ENCODE data around the gene NAAA.

The NAAA gene

GRCh38 chr4:75940692-75941253 is at the start of gene NAAA:
Gene NAAA (minus strand): TSS chr4:75941013. CDS start chr4:75940949, 64 bp downstream.
- Histone ChIP-seq H3K79me2 (ENCODE audit: insufficient read depth, low read length) (no peaks in the 10 kb centered on the region; the same call in 1 of the 2 replicates), H3K4me2 (ENCODE audit: insufficient read depth, low read length) (peak within 1 kb of the TSS; percentile 98), H2AFZ (ENCODE audit: low read depth, low read length) (peak within 1 kb of the TSS; percentile 86), H3K36me3 (ENCODE audit: insufficient read depth, low read length) (peaks cover 10% of the 10 kb centered on the region), H3K4me3 (ENCODE audit: low read depth in 1 of 2, low read length in 2 of 2) (peak within 1 kb of the TSS; percentile 88 to 97), H3K9me3 (ENCODE audit: insufficient read depth, low read length, severe bottlenecking) (no peaks in the 10 kb centered on the region), H3K9ac (ENCODE audit: low read depth, low read length) (peak within 1 kb of the TSS; percentile 65), H3K27ac (ENCODE audit: low read length) (peak within 1 kb of the TSS; percentile 78), H4K20me1 (ENCODE audit: insufficient read depth, low read length) (no peaks in the 10 kb centered on the region), H3K27me3 (ENCODE audit: insufficient read depth, low read length, poor library complexity) (no peaks in the 10 kb centered on the region), H3K4me1 (ENCODE audit: insufficient read depth, low read length) (peaks cover 24% of the 10 kb centered on the region)
- peak; percentile 82 for DNase-seq
- TF ChIP-seq EZH2 (IDR thresholded peaks at IDR 0.05; ENCODE audit: borderline replicate concordance, low read depth, low read length, severe bottlenecking) = no peak
- TF ChIP-seq CTCF (IDR thresholded peaks at IDR 0.05; ENCODE audit: borderline replicate concordance, extremely low read depth, low read length, poor library complexity, severe bottlenecking) = peak; percentile 56
- ATAC-seq (ENCODE audit: insufficient read depth, low read depth) = peak; percentile 83

- peak overlapping the region; percentile 92 for H2AFZ ChIP-seq (ENCODE audit: low read depth, low read length)
- no peaks in the 10 kb centered on the region for H3K27me3 ChIP-seq (ENCODE audit: insufficient read depth, low read length, poor library complexity)
- H3K27ac ChIP-seq (ENCODE audit: low read length) = peak overlapping the region; percentile 80
- H3K4me2 ChIP-seq (ENCODE audit: insufficient read depth, low read length) = peak overlapping the region; percentile 84
- peaks cover 8% of the 10 kb centered on the region; the same call in 1 of the 2 replicates for H3K36me3 ChIP-seq (ENCODE audit: insufficient read depth, low read length)
- DNase-seq = no peak
- H4K20me1 ChIP-seq (ENCODE audit: insufficient read depth, low read length) = peaks cover 29% of the 10 kb centered on the region; the same call in 1 of the 2 replicates
- peak; percentile 15; the same call in 1 of the 3 replicates for ATAC-seq (ENCODE audit: insufficient read depth, low read depth)
- H3K4me1 ChIP-seq (ENCODE audit: insufficient read depth, low read length) = peaks cover 29% of the 10 kb centered on the region
- TF ChIP-seq CTCF (IDR thresholded peaks at IDR 0.05; ENCODE audit: borderline replicate concordance, extremely low read depth, low read length, poor library complexity, severe bottlenecking) = no peak
- TF ChIP-seq EZH2 (IDR thresholded peaks at IDR 0.05; ENCODE audit: borderline replicate concordance, low read depth, low read length, severe bottlenecking) = no peak
- peaks cover 61% of the 10 kb centered on the region for H3K79me2 ChIP-seq (ENCODE audit: insufficient read depth, low read length)
- H3K9ac ChIP-seq (ENCODE audit: low read depth, low read length) = peak overlapping the region; percentile 73
- peak overlapping the region; percentile 77 to 85 for H3K4me3 ChIP-seq (ENCODE audit: low read depth in 1 of 2, low read length in 2 of 2)
- H3K9me3 ChIP-seq (ENCODE audit: insufficient read depth, low read length, severe bottlenecking) = no peaks in the 10 kb centered on the region
These were observed 49.2 kb upstream of the NAAA start for GRCh38 chr4:75989846-75990528.

- no peaks in the 10 kb centered on the region for H3K27me3 ChIP-seq (ENCODE audit: insufficient read depth, low read length, poor library complexity)
- peaks cover 39% of the 10 kb centered on the region; the same call in 1 of the 2 replicates for H4K20me1 ChIP-seq (ENCODE audit: insufficient read depth, low read length)
- H3K36me3 ChIP-seq (ENCODE audit: insufficient read depth, low read length) = peaks cover 31% of the 10 kb centered on the region
- no peak for TF ChIP-seq EZH2 (IDR thresholded peaks at IDR 0.05; ENCODE audit: borderline replicate concordance, low read depth, low read length, severe bottlenecking)
- TF ChIP-seq CTCF (IDR thresholded peaks at IDR 0.05; ENCODE audit: borderline replicate concordance, extremely low read depth, low read length, poor library complexity, severe bottlenecking) = no peak
- H3K4me3 ChIP-seq (ENCODE audit: low read depth in 1 of 2, low read length in 2 of 2) = no peak overlapping the region
- no peak overlapping the region for H3K9ac ChIP-seq (ENCODE audit: low read depth, low read length)
- H3K4me1 ChIP-seq (ENCODE audit: insufficient read depth, low read length) = peaks cover 22% of the 10 kb centered on the region
- no peak overlapping the region for H3K4me2 ChIP-seq (ENCODE audit: insufficient read depth, low read length)
- H3K79me2 ChIP-seq (ENCODE audit: insufficient read depth, low read length) = peaks cover 64% of the 10 kb centered on the region
- no peak for ATAC-seq (ENCODE audit: insufficient read depth, low read depth)
- no peaks in the 10 kb centered on the region for H3K9me3 ChIP-seq (ENCODE audit: insufficient read depth, low read length, severe bottlenecking)
- H2AFZ ChIP-seq (ENCODE audit: low read depth, low read length) = no peak overlapping the region
- DNase-seq = no peak
- H3K27ac ChIP-seq (ENCODE audit: low read length) = no peak overlapping the region
These were observed 44.3 kb upstream of the NAAA start for GRCh38 chr4:75985116-75985515.
